Measurements from ENCODE around the gene SEMA3C. TPM values are rescaled to one million over a fixed set of nuclear protein-coding genes. Genes with fewer than 3 reads are reported as not detected.

Gene SEMA3C
- total and polyA plus RNA-seq, 10 donors, result 1.1 to 53.7 (median 13.0) TPM

DNA sequence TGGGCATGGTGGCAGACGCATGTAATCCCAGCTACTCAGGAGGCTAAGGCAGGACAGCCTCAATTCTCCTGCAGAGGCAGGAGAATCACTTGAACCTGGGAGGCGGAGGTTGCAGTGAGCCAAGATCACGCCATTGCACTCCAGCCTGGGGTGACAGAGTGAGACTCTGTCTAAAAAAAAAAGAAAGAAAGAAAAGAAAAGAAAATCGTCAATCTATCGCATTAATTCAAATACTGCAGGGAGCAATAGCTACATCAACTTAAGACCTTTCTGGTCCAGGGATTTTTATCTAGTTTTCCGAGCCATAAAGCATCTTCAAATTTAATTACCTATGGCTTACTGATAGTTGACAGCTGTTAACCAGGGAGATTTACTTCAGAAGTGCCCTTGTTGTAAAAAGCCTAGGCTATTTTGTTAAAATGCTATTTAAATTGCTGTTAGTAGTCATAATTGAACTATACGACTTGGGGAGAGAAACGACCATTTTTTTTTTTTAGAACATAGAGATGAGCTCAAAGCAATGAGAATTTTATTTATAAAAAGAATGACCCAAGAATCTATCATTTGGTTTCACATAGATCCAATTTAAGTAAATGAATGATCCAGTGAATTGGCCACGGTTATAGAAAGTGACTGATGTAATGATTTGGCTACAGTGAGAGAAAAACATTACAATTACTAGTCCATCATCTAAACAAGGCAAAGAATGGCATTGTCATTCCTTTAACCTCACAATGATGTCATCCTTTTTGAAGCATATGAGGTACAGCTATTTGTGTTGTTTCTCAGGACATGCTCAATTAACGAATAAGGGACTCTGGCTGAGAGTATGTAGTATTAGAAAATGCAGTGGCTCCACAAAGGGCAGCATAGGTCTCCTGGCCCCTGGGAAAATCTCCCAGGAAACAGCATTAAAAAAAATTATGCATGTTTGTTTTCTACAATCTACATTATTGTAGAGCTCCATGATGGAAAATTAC, 85.3 kb downstream of the SEMA3C start:
- no peaks in the 10 kb centered on the region for H3K36me3 ChIP-seq
- intact Hi-C loops (cut with DNase I; ENCODE audit: low total_unique reads), result no loop called here

GRCh38 chr7:80832006-80832405, 86.8 kb downstream of the SEMA3C start:
- peaks cover 0 to 17% (median 3%) of the 10 kb centered on the region in 6 donors for H3K4me1 ChIP-seq
- H3K36me3 ChIP-seq, result no peaks in the 10 kb centered on the region
- H3K4me3 ChIP-seq, result no peak overlapping the region
- no peak for DNase-seq
- TF ChIP-seq POLR2AphosphoS5 (IDR thresholded peaks at IDR 0.05), result no peak
- no peak for TF ChIP-seq CTCF (IDR thresholded peaks at IDR 0.05 in 8 of 11, conservative IDR thresholded peaks at IDR 0.05 in 3 of 11)
- TF ChIP-seq POLR2A (IDR thresholded peaks at IDR 0.05), result no peak
- no peaks in the 10 kb centered on the region for H3K9me3 ChIP-seq
- no peaks in the 10 kb centered on the region for H3K27me3 ChIP-seq (replicated peaks in 1 of 7)
- intact Hi-C loops (cut with DNase I; ENCODE audit: low total_unique reads), result no loop called here
- H3K27ac ChIP-seq, result no peak overlapping the region

More for the DNA sequence above, 85.3 kb downstream of the SEMA3C start:
- 77 to 88% (median 80%) methylated on average over 10 of the region's 10 CpGs for WGBS, 5 donors
- Histone ChIP-seq H3K4me3 (no peak overlapping the region), H3K4me1 (peaks cover 0 to 17% (median 3%) of the 10 kb centered on the region in 6 donors), H3K27ac (no peak overlapping the region), H3K9me3 (no peaks in the 10 kb centered on the region), H3K27me3 (replicated peaks in 1 of 7) (no peaks in the 10 kb centered on the region)
- TF ChIP-seq POLR2AphosphoS5 (IDR thresholded peaks at IDR 0.05), result no peak
- no peak for TF ChIP-seq POLR2A (IDR thresholded peaks at IDR 0.05)
- no peak for TF ChIP-seq CTCF (IDR thresholded peaks at IDR 0.05 in 8 of 11, conservative IDR thresholded peaks at IDR 0.05 in 3 of 11)
- DNase-seq, result no peak

- Histone ChIP-seq H3K9me3 (no peaks in the 10 kb centered on the region), H3K36me3 (no peaks in the 10 kb centered on the region), H3K27ac (peak overlapping the region in 3 of 8 donors; percentile 19 to 78 (median 65)), H3K4me3 (no peak overlapping the region), H3K27me3 (replicated peaks in 1 of 7) (no peaks in the 10 kb centered on the region), H3K4me1 (peaks cover 0 to 17% (median 3%) of the 10 kb centered on the region in 6 donors)
- TF ChIP-seq CTCF (IDR thresholded peaks at IDR 0.05 in 8 of 11, conservative IDR thresholded peaks at IDR 0.05 in 3 of 11), result no peak
- no peak for TF ChIP-seq POLR2A (IDR thresholded peaks at IDR 0.05)
- TF ChIP-seq POLR2AphosphoS5 (IDR thresholded peaks at IDR 0.05), result no peak
- no peak for DNase-seq
- 67 to 83% (median 71%) methylated on average over 3 of the region's 3 CpGs for WGBS, 5 donors
- intact Hi-C loops (cut with DNase I; ENCODE audit: low total_unique reads), result no loop called here
Measured at GRCh38 chr7:80830584-80831285, 88.1 kb downstream of the SEMA3C start.

DNA sequence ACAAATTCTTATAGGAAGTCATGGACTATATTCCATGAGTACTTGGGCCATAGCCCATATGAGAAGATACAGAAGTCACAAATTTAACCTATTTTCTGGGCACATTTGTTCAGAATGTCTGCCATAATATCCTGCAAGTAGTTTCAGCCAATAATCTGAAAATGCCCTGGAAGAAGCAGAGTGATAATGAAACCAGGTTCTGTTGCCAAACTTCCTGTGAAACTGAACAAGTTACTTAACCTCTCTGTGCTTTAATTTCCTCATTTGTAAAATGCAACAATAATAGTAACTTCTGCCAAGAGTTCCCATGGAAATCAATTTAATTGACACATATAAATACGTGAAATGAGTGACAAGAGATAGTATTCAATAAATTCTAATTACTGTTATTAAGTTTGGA, 88.8 kb downstream of the SEMA3C start:
- WGBS, 5 donors, result 12 to 63% (median 31%) methylated on average over 1 of the region's 1 CpG

More for the DNA sequence above, 88.8 kb downstream of the SEMA3C start:
- TF ChIP-seq POLR2A (IDR thresholded peaks at IDR 0.05) (no peak), CTCF (IDR thresholded peaks at IDR 0.05 in 8 of 11, conservative IDR thresholded peaks at IDR 0.05 in 3 of 11) (no peak), POLR2AphosphoS5 (IDR thresholded peaks at IDR 0.05) (no peak)
- no peak for DNase-seq
- peak overlapping the region in 1 of 8 donors; percentile 5 for H3K4me3 ChIP-seq
- H3K36me3 ChIP-seq, result no peaks in the 10 kb centered on the region
- intact Hi-C loops (cut with DNase I; ENCODE audit: low total_unique reads), result no loop called here
- H3K27me3 ChIP-seq (replicated peaks in 1 of 7), result no peaks in the 10 kb centered on the region
- H3K9me3 ChIP-seq, result no peaks in the 10 kb centered on the region
- H3K4me1 ChIP-seq, result peaks cover 0 to 17% (median 3%) of the 10 kb centered on the region in 6 donors
- H3K27ac ChIP-seq, result peak overlapping the region in 5 of 8 donors; percentile 19 to 78 (median 64)

Measured in spleen (tissue), 11 donors.